ENCODE measurements around the gene PLEKHA6.

DNA sequence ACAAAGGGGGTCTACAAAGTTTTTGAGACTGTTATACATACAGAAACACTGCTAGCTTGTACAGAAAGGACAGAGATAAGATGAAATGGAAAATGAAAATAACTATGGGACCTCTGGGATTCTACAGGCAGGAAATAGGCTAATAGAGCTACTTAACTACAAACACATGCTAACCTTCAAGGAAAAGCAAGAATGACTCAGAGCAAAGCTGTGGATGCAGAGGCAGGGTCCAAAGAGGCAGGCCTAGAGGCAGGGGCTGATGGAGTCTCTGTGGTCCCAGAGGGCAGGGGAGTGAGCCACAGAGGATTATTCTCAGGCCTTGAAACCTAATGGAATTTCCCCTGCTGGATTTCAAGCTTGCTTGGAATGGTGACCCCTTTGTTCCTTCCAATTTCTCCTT lies 127.2 kb downstream of the PLEKHA6 start:
- TF ChIP-seq, protein P1, sequence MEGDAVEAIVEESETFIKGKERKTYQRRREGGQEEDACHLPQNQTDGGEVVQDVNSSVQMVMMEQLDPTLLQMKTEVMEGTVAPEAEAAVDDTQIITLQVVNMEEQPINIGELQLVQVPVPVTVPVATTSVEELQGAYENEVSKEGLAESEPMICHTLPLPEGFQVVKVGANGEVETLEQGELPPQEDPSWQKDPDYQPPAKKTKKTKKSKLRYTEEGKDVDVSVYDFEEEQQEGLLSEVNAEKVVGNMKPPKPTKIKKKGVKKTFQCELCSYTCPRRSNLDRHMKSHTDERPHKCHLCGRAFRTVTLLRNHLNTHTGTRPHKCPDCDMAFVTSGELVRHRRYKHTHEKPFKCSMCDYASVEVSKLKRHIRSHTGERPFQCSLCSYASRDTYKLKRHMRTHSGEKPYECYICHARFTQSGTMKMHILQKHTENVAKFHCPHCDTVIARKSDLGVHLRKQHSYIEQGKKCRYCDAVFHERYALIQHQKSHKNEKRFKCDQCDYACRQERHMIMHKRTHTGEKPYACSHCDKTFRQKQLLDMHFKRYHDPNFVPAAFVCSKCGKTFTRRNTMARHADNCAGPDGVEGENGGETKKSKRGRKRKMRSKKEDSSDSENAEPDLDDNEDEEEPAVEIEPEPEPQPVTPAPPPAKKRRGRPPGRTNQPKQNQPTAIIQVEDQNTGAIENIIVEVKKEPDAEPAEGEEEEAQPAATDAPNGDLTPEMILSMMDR (IDR thresholded peaks at IDR 0.05; ENCODE audit: low read depth, low read length, poor library complexity, severe bottlenecking): no peak
- no peak for TF ChIP-seq EZH2phosphoT487 (IDR thresholded peaks at IDR 0.05; ENCODE audit: borderline replicate concordance, low read length)

Measured in DOHH2 (cell line).